HG02981 (cell line): ENCODE results near the gene TMEM92.
"Not testable (repeated sequence)": the region's sequence is repeated elsewhere in the genome, so short reads cannot be mapped to it uniquely, and the experiment has no call there.

Experiments used
- ATAC-seq: cut with Tn5 transposase; IDR thresholded peaks from one replicate; pipeline ENCODE4 v1.9.1; 2021; ENCODE audit warnings: mild to moderate bottlenecking, moderate library complexity; ENCODE audit not compliant: unreplicated experiment

Gene TMEM92

GRCh38 chr17:50297407-50297865 lies 23.2 kb downstream of the TMEM92 start:
- ATAC-seq, result no peak

GRCh38 chr17:50298018-50298417 lies 23.8 kb downstream of the TMEM92 start:
- ATAC-seq, result no peak

DNA sequence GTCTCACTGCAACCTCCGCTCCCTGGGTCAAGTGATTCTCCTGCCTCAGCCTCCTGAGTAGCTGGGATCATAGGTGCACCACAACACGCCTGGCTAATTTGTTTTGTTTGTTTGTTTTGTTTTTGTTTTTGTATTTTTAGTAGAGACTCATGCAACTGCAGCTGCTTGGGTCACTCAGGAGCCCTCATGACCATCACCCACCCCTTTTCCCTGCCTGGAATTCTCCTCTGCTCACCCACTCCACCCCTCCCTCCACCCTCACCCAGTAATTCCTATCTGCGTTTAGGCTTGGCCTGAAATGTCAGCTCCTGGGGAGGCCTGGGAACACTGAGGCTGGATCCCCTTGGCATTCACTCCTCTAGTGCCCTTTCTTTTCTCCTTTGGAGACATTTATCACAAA lies 25.5 kb downstream of the TMEM92 start:
- no peak for ATAC-seq

GRCh38 chr17:50300824-50301223 lies 26.6 kb downstream of the TMEM92 start:
- ATAC-seq, result not testable (repeated sequence)

DNA sequence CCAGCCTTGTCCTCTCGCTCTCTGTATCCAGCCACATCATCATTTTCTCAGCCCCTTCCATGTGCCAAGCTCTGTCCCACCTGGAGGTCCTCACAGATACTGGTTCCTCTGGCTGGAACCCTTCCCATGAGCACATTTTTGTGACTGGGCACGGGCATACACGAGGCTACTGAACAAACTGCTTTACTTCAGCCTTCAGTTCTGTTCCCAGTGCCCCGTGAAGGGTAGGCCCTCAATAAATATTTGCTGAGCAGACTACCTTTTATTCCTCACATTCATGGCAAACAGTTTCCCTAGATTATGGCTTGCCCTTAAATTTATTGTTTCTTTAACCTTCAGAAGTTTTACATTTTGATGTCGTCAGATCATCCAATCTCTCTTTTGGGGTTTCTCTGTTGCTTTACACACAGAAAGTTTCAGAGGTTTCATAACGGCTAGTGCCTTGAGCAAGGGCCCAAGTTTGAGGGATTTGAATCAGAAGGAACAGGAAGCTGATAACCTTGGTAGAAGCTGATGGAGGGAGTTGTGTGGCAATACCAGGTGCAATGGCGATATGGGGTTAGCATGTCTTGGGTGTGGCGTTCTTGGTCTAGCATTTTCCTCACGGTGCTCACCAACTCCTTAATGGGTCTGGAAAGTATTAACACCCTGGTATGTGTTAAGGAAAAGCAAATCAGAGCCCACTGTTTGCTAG lies 27.8 kb downstream of the TMEM92 start:
- ATAC-seq, result no peak

- no peak for ATAC-seq
These were observed 28.8 kb downstream of the TMEM92 start for GRCh38 chr17:50303051-50303450.

- no peak for ATAC-seq
These were observed 29.3 kb downstream of the TMEM92 start for GRCh38 chr17:50303596-50303995.

GRCh38 chr17:50304781-50305404 lies 30.6 kb downstream of the TMEM92 start:
- ATAC-seq, result no peak

DNA sequence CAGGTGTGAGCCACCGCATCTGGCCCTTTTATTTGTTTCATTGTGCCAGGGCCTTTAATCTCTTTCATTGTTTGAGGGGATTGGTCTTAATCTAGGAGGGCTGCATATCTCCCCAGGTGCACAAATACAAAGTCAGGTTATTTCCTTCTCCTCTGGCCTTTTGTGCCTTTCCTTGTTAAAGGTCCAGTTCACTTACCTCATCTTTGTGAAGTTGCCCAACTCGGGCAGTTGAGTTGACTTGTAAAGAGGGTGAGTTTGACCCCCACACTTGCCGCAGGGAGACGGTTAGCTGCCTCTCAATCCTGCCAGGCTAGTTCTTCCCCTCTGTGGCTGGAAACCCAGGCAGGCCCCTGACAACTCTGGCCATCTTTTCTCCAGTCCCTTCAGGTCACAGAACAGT lies 33.4 kb downstream of the TMEM92 start:
- ATAC-seq, result no peak

DNA sequence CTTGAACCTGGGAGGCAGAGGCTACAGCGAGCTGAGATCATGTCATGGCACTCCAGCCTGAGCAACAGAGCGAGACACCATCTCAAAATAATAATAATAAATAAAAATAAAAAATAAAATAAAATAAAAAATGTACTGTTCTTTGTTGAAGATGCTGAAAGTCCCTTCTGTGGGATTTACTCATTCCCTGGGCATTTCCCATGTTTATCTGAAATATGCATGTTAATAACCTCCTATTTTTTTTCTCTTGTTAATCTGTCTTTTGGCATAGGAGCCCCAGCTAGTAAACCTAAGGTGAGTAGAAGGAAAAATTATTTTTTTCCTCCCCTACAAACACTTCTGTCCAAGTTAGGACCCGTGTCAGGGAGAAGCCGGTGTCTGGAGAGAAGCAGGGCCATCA lies 34.4 kb downstream of the TMEM92 start:
- ATAC-seq, result no peak

- ATAC-seq, result no peak
These were observed 36.3 kb downstream of the TMEM92 start for GRCh38 chr17:50310455-50311111.

DNA sequence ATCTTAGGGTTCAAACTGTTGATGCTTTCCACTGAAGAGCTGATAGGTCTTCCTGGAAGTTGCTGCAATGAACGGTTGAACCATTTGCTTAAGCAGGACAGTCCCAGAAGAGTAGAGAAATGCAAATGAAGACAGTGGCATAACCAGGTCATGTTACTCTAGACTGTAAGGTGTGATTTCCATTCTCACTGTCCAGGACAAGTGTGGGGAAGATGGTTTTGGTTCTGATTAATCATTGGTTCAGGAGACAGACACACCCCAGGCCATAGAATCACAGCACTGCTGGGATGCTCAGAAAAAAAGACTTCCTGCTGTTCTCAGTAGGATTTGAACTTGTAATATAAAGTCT lies 36.8 kb downstream of the TMEM92 start:
- ATAC-seq, result no peak

DNA sequence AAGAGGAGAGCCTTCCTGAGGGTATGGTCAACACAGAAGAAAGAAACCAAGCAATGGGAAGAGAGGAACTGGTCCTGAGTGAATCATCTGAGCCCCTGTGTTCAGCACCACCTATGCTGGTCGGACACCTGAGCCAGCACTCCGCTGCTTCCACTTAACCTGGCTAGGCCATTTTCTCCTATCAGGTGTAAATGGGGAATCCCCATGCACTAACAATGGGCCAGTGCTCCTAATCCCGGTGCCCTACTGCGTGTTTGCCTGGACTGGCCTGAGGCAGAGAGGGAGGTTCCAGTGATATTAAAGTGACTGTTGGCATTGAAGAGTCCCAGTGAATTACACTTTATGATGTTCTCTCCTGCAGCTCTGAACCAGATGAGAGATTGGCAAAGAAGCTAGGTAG lies 37.2 kb downstream of the TMEM92 start:
- no peak for ATAC-seq

GRCh38 chr17:50312308-50312707 lies 38.0 kb downstream of the TMEM92 start:
- no peak for ATAC-seq

DNA sequence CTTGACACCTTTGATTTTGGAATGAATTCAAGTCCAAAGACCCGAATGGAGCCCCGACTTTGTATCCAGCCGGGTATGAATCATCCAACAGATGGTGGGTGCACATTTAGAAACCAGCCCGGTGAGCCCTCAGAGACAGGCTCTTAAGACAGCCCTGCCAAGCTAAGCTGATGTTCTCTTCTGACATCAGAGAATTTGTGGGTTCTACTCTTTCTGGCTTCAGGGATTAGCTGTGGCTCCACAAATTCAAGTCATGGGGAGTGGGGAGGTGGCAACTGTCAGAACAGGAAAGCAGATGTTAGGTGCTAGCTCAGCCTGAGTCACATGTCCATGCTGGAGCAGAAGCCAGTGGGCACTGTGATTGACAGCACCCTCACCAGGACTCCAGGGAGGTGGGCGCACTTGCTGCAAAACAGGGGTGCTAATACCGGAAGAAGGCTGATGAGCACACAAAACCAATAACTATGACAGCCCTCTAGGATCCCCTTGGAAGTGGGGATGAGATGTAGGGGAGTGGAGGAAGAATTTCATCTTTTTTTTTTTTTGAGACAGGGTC lies 40.3 kb downstream of the TMEM92 start:
- ATAC-seq, result no peak

GRCh38 chr17:50316016-50316587 lies 41.8 kb downstream of the TMEM92 start:
- ATAC-seq, result no peak

DNA sequence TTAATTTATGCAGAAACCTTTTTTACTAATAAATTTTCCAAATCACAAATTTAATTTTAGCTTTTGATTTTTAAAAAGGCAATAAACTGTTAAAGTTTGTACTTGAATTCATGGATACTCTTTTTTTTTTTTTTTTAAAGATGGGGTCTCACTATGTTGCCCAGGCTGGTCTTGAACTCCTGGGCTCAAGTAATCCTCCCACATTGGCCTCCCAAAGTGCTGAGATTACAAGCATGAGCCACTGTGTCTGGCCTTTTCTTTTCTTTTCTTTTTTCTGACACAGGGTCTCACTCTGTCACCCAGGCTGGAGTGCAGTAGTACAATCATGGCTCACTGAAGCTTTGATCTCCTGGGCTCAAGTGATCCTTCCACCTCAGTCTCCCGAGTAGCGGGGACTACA lies 42.4 kb downstream of the TMEM92 start:
- ATAC-seq, result not testable (repeated sequence)

DNA sequence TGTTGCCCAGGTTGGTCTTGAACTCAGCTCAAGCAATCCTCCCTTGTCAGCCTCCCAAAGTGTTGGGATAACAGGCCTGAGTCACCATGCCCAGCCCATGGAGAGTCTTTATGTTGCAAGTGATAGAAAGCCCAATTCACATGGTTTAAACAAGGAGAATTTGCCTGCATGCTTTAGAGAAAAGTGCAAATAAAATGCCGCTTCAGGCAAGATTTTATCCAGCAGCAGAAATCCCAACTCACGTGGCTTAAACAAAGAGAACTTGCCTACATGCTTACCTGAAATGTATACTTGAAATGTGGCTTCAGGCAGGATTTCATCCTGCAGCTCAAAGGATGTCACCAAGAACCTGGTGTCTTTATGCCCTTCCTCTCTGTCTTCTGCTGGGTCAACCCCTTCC lies 42.9 kb downstream of the TMEM92 start:
- no peak for ATAC-seq

DNA sequence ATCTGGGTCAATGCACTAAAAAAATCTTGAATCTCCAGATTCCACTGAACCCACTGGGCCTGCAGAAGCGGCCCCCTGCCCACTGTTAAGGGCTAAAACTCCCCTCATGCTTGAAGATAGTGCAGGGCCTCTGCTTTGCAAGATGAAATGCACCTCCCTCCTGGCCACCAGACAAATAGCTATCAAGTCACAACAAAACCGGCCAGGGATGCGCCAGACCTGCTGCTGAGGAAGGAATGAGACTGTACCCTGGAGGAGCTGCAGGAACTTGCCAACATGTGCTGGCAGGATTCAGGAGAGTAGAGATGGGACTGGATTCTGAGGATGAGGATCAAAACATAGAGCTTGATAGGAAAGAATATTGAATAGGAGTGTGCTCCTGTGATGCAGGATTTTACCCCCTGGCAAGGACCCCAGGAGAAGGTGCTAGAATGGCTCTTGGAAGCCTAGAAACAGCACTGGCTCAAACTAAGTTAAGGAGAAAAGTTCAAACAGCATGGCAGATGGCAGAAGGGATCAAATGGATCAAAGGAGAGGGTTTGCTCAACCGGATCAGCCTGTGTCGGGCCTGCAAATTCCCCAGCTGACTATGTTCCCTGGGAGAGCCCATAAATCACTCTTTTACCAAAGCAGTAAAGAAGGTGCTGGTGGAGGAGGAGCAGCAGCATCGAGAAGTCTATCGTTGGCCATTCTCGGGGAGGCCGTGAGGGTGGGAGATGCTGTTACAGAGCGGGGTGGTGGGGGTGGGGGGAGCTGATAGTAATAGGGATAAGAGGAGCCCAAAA lies 44.4 kb downstream of the TMEM92 start:
- no peak for ATAC-seq

GRCh38 chr17:50319306-50320004 lies 45.2 kb downstream of the TMEM92 start:
- ATAC-seq, result no peak
